Activated CD4-positive, alpha-beta T cell treated with anti-CD3 and anti-CD28 coated beads, Interleukin-2, amount 50 U/mL, for 4 hours (primary cell): ENCODE measurements around the gene ID1.
"Not testable (repeated sequence)": the region's sequence is repeated elsewhere in the genome, so short reads cannot be mapped to it uniquely, and the experiment has no call there.

ENCODE experiments used
- DNase-seq, 2 experiments: peaks; one replicate each; pipeline ENCODE4 v3.0.0-alpha.2; 2020

Gene ID1

GRCh38 chr20:31638816-31639215, 33.7 kb downstream of the ID1 start:
- DNase-seq: no peak

- no peak for DNase-seq
Measured at GRCh38 chr20:31640259-31640658, 35.2 kb downstream of the ID1 start.

- no peak for DNase-seq
Measured at GRCh38 chr20:31641391-31641790, 36.3 kb downstream of the ID1 start.

GRCh38 chr20:31642837-31643236, 37.7 kb downstream of the ID1 start:
- no peak for DNase-seq

- no peak for DNase-seq
Measured at GRCh38 chr20:31643522-31643921, 38.4 kb downstream of the ID1 start.

GRCh38 chr20:31644701-31645100, 39.6 kb downstream of the ID1 start:
- DNase-seq: no peak

- DNase-seq: not testable (repeated sequence)
Measured at GRCh38 chr20:31648104-31648503, 43.0 kb downstream of the ID1 start.

GRCh38 chr20:31652917-31653396, 47.9 kb downstream of the ID1 start:
- no peak for DNase-seq

- no peak for DNase-seq
Measured at GRCh38 chr20:31653561-31653960, 48.5 kb downstream of the ID1 start.

- DNase-seq: no peak
Measured at GRCh38 chr20:31654534-31654933, 49.4 kb downstream of the ID1 start.
